Astrocyte (in vitro differentiated cells and primary cell): ENCODE measurements around the gene ZMYND15. TPM values are rescaled to one million over a fixed set of nuclear protein-coding genes. Genes with fewer than 3 reads are reported as not detected.

Experiments used
- DNase-seq: peaks from one replicate; pipeline ENCODE4 v3.0.0-alpha.2; 2010; ENCODE audit warnings: low read depth
- FAIRE-seq: peaks from 2 replicates; lab custom pipeline; 2011; peaks lifted over from hg19 to GRCh38; lab: Jason Lieb, UNC
- H2AFZ ChIP-seq: 2 replicates; pipeline ENCODE4 v1.6.0; 2012; ENCODE audit warnings: low read depth, low read length, inconsistent platforms
- H3K27ac ChIP-seq: 2 replicates; pipeline ENCODE4 v1.5.1; 2011; ENCODE audit warnings: low read depth, low read length, inconsistent platforms
- H3K27me3 ChIP-seq: 2 replicates; pipeline ENCODE4 v1.6.0; 2011; ENCODE audit warnings: low read length, inconsistent platforms; ENCODE audit not compliant: insufficient read depth
- H3K36me3 ChIP-seq: 2 replicates; pipeline ENCODE4 v1.5.1; 2011; ENCODE audit warnings: low read length, inconsistent platforms; ENCODE audit not compliant: insufficient read depth
- H3K4me1 ChIP-seq: 2 replicates; pipeline ENCODE4 v1.5.1; 2011; ENCODE audit warnings: low read length, inconsistent platforms; ENCODE audit not compliant: insufficient read depth
- H3K4me2 ChIP-seq: 2 replicates; pipeline ENCODE4 v1.6.0; 2012; ENCODE audit warnings: low read length, inconsistent platforms
- H3K4me3 ChIP-seq: 2 replicates; pipeline ENCODE4 v1.5.1; 2011; ENCODE audit warnings: low read depth, mild to moderate bottlenecking, low read length, inconsistent platforms; ENCODE audit not compliant: insufficient read depth
- H3K79me2 ChIP-seq: 2 replicates; pipeline ENCODE4 v1.6.0; 2012; ENCODE audit warnings: mild to moderate bottlenecking, low read length, inconsistent platforms; ENCODE audit not compliant: insufficient read depth
- H3K9ac ChIP-seq: 2 replicates; pipeline ENCODE4 v1.6.0; 2012; ENCODE audit warnings: mild to moderate bottlenecking, low read length, inconsistent platforms
- H3K9me3 ChIP-seq: 2 replicates; pipeline ENCODE4 v1.5.1; 2012; ENCODE audit warnings: low read depth, mild to moderate bottlenecking, low read length, inconsistent platforms; ENCODE audit not compliant: insufficient read depth
- H4K20me1 ChIP-seq: 2 replicates; pipeline ENCODE4 v1.6.0; 2012; ENCODE audit warnings: low read length, inconsistent platforms; ENCODE audit not compliant: insufficient read depth
- H3K27ac Mint-ChIP-seq: one replicate; pipeline ENCODE4 v1.8.0; 2021; ENCODE audit warnings: mild to moderate bottlenecking, mixed read lengths; ENCODE audit not compliant: unreplicated experiment
- H3K27me3 Mint-ChIP-seq: one replicate; pipeline ENCODE4 v1.8.0; 2021; ENCODE audit warnings: low read depth, mixed read lengths; ENCODE audit not compliant: unreplicated experiment
- H3K36me3 Mint-ChIP-seq: one replicate; pipeline ENCODE4 v1.8.0; 2021; ENCODE audit warnings: low read depth, mixed read lengths; ENCODE audit not compliant: unreplicated experiment
- H3K4me1 Mint-ChIP-seq: one replicate; pipeline ENCODE4 v1.8.0; 2021; ENCODE audit warnings: low read depth, mixed read lengths; ENCODE audit not compliant: unreplicated experiment
- H3K4me3 Mint-ChIP-seq: one replicate; pipeline ENCODE4 v1.8.0; 2021; ENCODE audit warnings: mild to moderate bottlenecking, moderate library complexity, mixed read lengths; ENCODE audit not compliant: unreplicated experiment
- H3K9me3 Mint-ChIP-seq: one replicate; pipeline ENCODE4 v1.8.0; 2021; ENCODE audit warnings: mild to moderate bottlenecking, mixed read lengths; ENCODE audit not compliant: unreplicated experiment
- EZH2 ChIP-seq: IDR thresholded peaks from 2 replicates; pipeline ENCODE4 v1.6.1; 2012; ENCODE audit warnings: mild to moderate bottlenecking, low read length, inconsistent platforms; ENCODE audit not compliant: insufficient read depth
- total RNA-seq: library from RNA; stranded (reverse); gene quantifications from 2 replicates; pipeline ENCODE4 v1.2.1, GENCODE V29; 2021
- TF ChIP-seq, protein P1 (sequence below): IDR thresholded peaks from 2 replicates; pipeline ENCODE4 v1.5.1; 2011; ENCODE audit warnings: low read depth, mild to moderate bottlenecking, inconsistent platforms, low read length, moderate library complexity; ENCODE audit not compliant: insufficient read depth

The ZMYND15 gene
- total RNA-seq, 1 donor from 2014 or later = 0.09 TPM

DNA sequence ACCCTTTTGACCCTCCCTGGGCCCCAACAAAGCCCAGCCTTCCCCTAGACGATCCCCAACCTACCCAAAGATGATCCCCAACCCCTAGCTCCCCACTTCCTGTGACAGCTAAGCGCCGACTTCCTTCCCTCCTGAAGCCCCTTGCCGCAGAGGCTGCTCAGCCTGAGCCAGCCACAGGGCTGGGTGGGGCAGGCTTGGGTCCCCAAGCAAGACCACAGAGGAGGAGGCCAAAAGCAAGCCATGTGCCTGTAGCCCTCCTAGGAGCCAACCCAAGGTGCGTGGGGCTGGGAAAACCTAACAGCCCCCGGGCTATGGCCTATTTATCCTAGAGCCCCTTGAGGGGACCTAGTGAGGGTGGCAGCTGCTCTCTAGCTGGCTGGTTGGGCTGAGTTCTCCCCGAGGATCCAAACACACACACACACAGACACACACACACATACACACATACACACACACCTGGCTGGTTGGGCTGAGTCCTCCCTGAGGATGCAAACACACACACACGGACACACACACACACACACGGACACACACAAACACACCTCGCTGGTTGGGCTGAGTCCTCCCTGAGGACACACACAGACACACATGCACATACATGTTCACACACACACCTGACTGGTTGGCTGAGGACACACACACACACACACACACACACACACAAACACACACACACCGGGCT is 24.4 kb upstream of the ZMYND15 start:
- H3K27me3 Mint-ChIP-seq = peaks cover 8% of the 10 kb centered on the region
- Histone ChIP-seq H3K79me2 (no peaks in the 10 kb centered on the region), H3K27me3 (no peaks in the 10 kb centered on the region), H3K4me1 (peaks cover 5% of the 10 kb centered on the region), H3K9ac (no peak overlapping the region), H3K9me3 (no peaks in the 10 kb centered on the region), H4K20me1 (no peaks in the 10 kb centered on the region), H3K27ac (no peak overlapping the region), H2AFZ (no peak overlapping the region), H3K36me3 (no peaks in the 10 kb centered on the region), H3K4me3 (no peak overlapping the region), H3K4me2 (no peak overlapping the region)
- H3K4me3 Mint-ChIP-seq = no peak overlapping the region
- DNase-seq (no peak), FAIRE-seq (no peak)
- H3K27ac Mint-ChIP-seq = no peak overlapping the region
- peaks cover 14% of the 10 kb centered on the region for H3K36me3 Mint-ChIP-seq
- TF ChIP-seq, protein P1, sequence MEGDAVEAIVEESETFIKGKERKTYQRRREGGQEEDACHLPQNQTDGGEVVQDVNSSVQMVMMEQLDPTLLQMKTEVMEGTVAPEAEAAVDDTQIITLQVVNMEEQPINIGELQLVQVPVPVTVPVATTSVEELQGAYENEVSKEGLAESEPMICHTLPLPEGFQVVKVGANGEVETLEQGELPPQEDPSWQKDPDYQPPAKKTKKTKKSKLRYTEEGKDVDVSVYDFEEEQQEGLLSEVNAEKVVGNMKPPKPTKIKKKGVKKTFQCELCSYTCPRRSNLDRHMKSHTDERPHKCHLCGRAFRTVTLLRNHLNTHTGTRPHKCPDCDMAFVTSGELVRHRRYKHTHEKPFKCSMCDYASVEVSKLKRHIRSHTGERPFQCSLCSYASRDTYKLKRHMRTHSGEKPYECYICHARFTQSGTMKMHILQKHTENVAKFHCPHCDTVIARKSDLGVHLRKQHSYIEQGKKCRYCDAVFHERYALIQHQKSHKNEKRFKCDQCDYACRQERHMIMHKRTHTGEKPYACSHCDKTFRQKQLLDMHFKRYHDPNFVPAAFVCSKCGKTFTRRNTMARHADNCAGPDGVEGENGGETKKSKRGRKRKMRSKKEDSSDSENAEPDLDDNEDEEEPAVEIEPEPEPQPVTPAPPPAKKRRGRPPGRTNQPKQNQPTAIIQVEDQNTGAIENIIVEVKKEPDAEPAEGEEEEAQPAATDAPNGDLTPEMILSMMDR = no peak
- no peak for TF ChIP-seq EZH2
- no peaks in the 10 kb centered on the region for H3K4me1 Mint-ChIP-seq
- H3K9me3 Mint-ChIP-seq = peaks cover 3% of the 10 kb centered on the region

DNA sequence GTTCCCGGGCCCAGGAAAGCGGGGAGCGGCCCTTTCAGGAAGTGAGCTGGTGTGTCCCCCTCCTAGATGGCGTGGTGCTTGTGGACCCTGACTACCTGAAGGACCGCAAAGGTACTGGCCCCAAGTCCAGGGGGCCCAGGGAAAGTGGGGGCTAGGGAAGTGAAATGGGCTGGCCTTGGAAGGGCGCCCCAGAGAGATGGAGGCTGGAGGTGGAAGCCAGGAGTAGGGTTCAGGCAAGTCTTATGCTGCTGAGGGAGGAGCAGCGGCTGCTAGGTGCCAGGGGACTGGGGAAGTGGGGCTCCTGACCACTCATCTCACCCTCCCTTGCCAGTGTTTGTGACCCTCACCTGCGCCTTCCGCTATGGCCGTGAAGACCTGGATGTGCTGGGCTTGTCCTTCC is 23.6 kb upstream of the ZMYND15 start:
- peaks cover 3% of the 10 kb centered on the region for H3K9me3 Mint-ChIP-seq
- Histone ChIP-seq H3K9me3 (no peaks in the 10 kb centered on the region), H2AFZ (no peak overlapping the region), H4K20me1 (no peaks in the 10 kb centered on the region), H3K79me2 (no peaks in the 10 kb centered on the region), H3K27me3 (no peaks in the 10 kb centered on the region), H3K4me2 (no peak overlapping the region), H3K4me3 (no peak overlapping the region), H3K4me1 (peaks cover 1% of the 10 kb centered on the region), H3K27ac (no peak overlapping the region), H3K36me3 (no peaks in the 10 kb centered on the region), H3K9ac (no peak overlapping the region)
- H3K27ac Mint-ChIP-seq = no peak overlapping the region
- DNase-seq (no peak), FAIRE-seq (no peak)
- no peak overlapping the region for H3K4me3 Mint-ChIP-seq
- peaks cover 14% of the 10 kb centered on the region for H3K36me3 Mint-ChIP-seq
- TF ChIP-seq EZH2 = no peak
- TF ChIP-seq, protein P1 = no peak
- peaks cover 8% of the 10 kb centered on the region for H3K27me3 Mint-ChIP-seq
- H3K4me1 Mint-ChIP-seq = no peaks in the 10 kb centered on the region

DNA sequence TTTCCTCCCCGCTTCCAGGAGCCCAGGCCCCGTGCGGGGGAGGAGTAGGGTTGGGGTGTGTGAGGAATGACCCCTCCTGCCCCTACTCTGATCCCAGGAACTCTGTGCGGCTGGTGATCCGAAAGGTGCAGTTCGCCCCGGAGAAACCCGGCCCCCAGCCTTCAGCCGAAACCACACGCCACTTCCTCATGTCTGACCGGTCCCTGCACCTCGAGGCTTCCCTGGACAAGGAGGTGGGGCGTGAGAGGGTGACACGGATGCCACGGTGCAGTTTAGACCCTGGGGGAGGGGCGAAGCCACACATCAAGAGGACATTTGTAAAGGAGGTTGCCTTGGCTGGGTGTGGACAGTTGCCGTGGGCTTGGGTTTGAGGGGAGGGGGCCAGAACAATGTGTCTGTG is 21.8 kb upstream of the ZMYND15 start:
- Histone ChIP-seq H3K4me3 (no peak overlapping the region), H3K4me1 (peaks cover 9% of the 10 kb centered on the region), H2AFZ (no peak overlapping the region), H3K9me3 (no peaks in the 10 kb centered on the region), H3K27ac (no peak overlapping the region), H3K27me3 (no peaks in the 10 kb centered on the region), H3K9ac (no peak overlapping the region), H3K79me2 (no peaks in the 10 kb centered on the region), H3K4me2 (no peak overlapping the region), H3K36me3 (no peaks in the 10 kb centered on the region), H4K20me1 (no peaks in the 10 kb centered on the region)
- Mint-ChIP-seq H3K4me3 (no peak overlapping the region), H3K9me3 (peaks cover 3% of the 10 kb centered on the region), H3K27me3 (peaks cover 8% of the 10 kb centered on the region), H3K4me1 (no peaks in the 10 kb centered on the region), H3K27ac (no peak overlapping the region), H3K36me3 (peaks cover 14% of the 10 kb centered on the region)
- TF ChIP-seq EZH2 = no peak
- TF ChIP-seq, protein P1 = no peak
- DNase-seq = no peak
- FAIRE-seq = no peak
